ACHN (cell line): ENCODE results near the gene LPCAT1.
"Not testable (repeated sequence)": the region's sequence is repeated elsewhere in the genome, so short reads cannot be mapped to it uniquely, and the experiment has no call there.

Experiments used
- DNase-seq: peaks from one replicate; pipeline ENCODE4 v3.0.0-alpha.2; 2015
- in situ Hi-C: cut with HindIII; loops from 2 replicates; pipeline ENCODE4 v1.10.0; 2017; ENCODE audit warnings: low sequenced_read_pairs, low pct_ligation_motif_present, low pct_unique_long_range_greater_than_20kb

Gene LPCAT1

GRCh38 chr5:1476181-1476966 is 47.4 kb downstream of the LPCAT1 start:
- DNase-seq = no peak
- in situ Hi-C loops = no loop called here

DNA sequence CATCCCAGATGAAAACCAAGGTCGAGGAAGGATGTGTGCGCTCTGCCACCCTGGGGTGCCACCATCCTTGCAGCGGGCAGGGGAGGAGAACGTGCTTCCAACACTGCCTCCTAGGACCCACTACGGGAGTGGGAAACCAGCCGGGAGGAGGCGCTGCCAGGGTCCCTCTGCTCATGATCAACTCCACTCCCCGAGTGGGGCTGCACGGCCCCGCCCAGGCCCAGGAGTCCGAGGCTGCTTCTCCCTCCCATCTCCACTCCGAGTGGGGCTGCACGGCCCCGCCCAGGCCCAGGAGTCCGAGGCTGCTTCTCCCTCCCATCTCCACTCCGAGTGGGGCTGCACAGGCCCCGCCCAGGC is 48.2 kb downstream of the LPCAT1 start:
- DNase-seq, in situ Hi-C loops: not testable (repeated sequence)

DNA sequence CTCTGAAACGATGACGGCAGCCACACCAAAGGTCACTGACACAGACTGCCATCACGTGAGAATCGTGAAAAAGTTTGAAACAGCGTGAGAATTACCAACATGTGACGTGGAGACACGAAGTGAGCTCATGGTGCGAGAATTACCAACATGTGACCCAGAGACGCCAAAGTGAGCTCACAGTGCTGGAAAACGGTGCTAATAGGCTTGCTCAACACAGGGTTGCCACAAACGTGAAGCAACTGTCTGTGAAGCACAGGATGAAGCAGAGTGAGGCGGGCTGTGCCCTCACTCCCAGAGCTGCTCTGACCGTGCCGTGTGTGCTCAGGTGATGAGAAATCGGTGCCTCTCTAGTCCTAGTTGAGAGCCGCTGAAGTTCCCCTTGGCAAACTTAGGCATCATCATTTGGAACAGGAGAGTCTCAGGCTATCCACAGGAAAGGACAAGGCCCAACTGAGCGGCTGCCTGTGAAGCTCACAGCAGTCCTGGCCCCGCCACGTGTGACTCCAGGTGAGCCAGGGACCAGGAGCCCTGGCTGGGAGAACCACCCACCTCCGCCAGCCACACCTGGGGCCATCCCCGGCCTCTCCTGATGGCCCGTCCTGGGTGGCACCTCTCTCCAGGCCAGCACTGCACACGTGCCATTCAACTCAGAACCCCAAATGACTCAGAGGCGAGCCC is 48.8 kb downstream of the LPCAT1 start:
- in situ Hi-C loops = loop anchor here (25.0 kb wide), 1 partner anchor 263 kb away; the partner anchor contains the start of gene SLC6A19
- no peak for DNase-seq

DNA sequence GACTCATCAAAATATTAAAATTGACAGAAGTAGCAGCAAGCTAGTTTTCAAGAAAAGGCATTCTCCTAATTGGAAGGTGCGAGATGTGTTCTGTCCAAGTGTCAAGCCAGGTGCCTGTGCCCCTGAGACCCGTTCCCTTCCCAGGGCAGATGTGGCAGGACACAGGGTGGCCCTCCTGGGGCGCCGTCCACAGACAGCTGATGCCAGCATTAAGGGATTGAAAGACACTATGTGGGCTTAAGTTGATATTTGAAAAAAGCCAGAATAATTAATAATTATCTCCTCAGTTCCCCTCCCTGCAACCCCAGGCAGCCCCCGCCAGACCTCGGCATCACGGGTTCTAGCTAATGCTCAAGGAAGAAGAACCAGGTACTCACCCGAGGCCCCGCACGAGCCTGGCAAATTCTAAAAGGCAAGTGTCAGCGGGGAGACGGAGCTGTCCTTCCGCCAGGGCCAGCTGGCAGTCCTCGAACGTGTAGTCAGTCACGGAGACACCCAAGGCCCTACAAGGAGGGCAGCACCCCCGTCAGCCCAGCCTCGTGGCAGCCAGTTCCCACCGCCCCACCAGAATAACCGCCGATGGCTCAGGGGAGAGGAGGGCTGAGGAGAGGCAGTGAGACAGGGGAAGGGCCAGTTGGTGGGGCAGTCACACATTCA is 49.4 kb downstream of the LPCAT1 start:
- DNase-seq = no peak
- in situ Hi-C loops = loop anchor here (25.0 kb wide), 1 partner anchor 262 kb away; the partner anchor contains the start of gene SLC6A19

DNA sequence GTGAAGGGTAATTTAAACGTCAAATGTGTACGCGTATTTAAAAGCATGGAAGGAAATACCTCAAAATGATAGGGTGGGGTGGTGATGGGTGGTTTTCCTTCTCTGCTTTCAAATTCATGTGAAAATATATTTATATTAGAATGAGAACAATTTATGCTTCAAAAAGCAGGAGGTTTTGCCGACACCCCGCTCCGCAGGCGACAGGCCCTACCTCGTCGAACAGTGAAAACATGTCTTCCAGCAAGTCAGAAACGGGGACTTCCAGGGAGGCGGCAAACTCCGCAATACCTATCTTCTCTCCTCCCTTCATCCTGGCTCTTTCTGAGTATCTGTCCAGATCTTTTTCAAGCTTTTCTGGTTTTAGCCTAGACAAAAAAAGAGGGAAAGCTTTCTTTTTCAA is 50.0 kb downstream of the LPCAT1 start:
- no peak for DNase-seq
- in situ Hi-C loops = loop anchor here (25.0 kb wide), 1 partner anchor 261 kb away; the partner anchor contains the start of gene SLC6A19

- in situ Hi-C loops = loop anchor here (25.0 kb wide), 1 partner anchor 261 kb away; the partner anchor contains the start of gene SLC6A19
- no peak for DNase-seq
Observed at GRCh38 chr5:1472964-1473628, 50.7 kb downstream of the LPCAT1 start.

DNA sequence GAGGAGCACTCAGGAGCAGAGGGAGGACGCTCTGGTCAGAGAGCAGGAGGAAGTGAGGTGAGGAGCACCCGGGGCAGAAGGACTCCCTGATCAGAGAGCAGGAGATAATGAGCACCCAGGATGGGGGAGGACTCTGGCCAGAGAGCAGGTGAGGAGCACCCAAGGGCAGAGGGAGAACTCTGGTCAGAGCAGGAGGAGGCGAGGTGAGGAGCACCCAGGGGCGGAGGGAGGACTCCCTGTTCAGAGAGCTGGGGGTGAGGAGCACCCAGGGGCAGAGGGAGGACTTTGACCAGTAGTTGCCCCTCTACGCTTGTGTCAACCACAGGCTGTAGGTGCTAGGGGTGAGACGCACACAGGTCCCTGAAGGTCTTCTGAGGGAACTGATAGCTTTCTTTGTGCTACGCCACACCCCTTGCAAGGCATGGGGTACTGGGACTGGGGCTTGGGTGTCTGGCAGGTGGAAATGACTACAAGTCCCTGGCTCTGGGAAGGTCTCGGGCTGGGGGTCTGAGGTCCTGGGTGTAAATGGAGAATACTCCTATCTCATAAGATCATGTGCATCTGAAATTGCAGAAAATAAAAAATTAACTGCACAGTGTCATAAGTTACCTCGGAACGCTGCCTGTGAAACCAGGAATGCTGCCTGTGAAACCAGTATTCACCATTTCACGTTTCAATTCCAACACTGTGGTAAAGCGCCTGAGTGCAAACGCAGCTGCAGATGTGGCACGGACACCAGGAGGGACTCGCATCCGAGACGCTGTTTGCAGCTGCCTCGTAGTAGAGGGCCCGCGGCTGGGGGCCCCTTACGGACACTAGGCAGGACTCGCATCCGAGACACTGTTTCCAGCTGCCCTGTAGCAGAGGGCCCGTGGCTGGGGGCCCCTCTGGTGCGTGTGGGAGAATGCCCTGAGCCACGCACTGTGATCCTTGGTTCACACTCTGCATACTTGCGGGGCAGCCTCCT is 51.5 kb downstream of the LPCAT1 start:
- in situ Hi-C loops = loop anchor here (25.0 kb wide), 1 partner anchor 260 kb away; the partner anchor contains the start of gene SLC6A19
- no peak for DNase-seq

DNA sequence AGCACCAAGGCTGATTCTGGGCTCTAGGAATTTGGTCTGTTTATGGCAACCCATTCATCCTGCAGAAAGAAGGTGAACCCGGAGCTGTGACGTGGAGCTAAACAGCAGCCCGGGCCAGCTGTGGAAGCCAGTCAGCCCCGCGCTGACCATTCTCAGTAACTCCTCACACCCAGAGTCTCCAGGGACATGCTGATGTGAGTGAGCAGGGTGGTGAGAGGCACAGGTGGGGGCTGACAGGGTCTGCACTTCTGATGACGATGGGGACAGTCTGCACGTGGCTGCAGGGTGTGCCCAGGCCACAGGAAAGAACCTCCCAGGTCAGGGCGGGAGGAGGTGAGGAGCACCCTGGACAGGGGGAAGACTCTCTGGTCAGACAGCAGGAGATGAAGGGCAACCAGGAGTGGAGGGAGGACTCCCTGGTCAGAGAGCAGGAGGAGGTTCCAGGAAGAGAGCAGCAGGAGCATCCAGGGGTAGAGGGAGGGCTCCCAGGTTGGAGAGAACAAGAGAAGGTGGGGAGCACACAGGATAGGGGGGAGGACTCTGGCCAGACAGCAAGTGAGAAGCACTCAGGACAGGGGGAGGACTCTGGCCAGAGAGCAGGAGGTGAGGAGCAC is 52.4 kb downstream of the LPCAT1 start:
- in situ Hi-C loops = loop anchor here (25.0 kb wide), 1 partner anchor 259 kb away; the partner anchor contains the start of gene SLC6A19
- DNase-seq = no peak

DNA sequence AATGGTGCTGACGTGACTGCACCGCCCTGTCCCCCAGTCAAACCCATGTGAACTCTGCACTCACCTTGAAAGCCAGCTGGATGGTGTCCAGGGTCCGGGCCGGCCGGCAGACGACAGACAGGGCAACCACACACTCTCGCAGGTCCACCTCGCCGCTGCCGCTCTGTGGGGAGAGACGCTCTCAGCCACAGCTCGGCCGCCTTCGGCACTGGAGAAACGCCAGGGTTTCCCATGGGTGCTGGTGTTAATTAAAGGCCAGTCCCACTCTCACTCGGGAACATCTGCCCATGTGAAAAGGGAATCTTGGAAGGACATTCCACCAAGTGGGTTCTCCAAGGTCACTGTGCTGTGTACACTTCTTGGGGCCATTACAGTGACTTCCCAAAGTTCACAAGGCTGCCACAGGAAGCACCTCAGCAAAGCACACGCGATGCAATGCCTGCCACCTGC is 53.0 kb downstream of the LPCAT1 start:
- in situ Hi-C loops = loop anchor here (25.0 kb wide), 1 partner anchor 258 kb away; the partner anchor contains the start of gene SLC6A19
- DNase-seq = no peak

DNA sequence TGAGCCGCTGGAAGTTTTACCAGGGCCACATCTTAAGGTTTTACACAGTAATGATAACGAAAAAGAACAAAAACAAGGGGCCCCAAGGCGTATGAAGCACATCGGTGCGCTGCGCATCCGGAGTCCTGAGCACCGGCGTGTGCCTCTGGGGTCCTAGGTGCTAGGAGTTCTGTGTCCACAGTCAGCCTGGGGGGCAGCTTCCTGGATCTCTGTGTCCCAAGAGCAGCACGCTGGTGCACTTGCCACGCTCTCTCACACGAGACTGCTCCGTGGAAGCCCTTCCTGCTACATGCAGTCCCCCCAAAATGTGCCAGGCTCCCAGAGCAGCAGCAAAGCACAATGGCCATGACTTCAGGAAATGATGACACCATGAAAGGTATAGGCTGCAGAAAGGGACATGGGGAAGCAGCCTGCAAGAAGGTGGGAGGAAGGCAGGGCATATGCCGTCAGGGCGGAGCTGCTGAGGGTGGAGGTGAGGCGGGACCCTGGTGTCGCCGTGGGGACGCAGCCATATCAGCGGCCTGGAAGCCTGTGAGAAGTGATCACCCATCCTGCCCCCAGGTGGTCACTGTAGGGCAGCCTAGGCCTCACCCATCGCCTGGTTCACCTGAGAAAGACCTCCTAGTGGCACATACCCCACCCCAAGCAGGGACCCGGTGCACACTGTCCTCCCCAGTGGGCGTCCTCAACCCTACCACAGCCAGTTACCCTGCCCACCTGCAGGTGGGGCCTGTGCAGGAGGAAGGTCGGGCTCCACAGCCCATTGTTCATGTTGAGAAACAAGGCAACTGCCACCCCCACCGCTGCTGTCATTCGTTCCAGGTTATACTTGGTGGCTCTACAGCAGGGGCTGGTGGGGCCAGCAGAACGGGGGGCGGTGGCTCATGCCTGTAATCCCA is 54.9 kb downstream of the LPCAT1 start:
- in situ Hi-C loops = loop anchor here (25.0 kb wide), 1 partner anchor 257 kb away; the partner anchor contains the start of gene SLC6A19
- no peak for DNase-seq

- in situ Hi-C loops = loop anchor here (25.0 kb wide), 1 partner anchor 256 kb away; the partner anchor contains the start of gene SLC6A19
- peak; percentile 9 for DNase-seq
Observed at GRCh38 chr5:1468247-1468612, 55.5 kb downstream of the LPCAT1 start.

- in situ Hi-C loops = loop anchor here (25.0 kb wide), 1 partner anchor 255 kb away; the partner anchor contains the start of gene SLC6A19
- DNase-seq = no peak
Observed at GRCh38 chr5:1467341-1468246, 56.2 kb downstream of the LPCAT1 start.

DNA sequence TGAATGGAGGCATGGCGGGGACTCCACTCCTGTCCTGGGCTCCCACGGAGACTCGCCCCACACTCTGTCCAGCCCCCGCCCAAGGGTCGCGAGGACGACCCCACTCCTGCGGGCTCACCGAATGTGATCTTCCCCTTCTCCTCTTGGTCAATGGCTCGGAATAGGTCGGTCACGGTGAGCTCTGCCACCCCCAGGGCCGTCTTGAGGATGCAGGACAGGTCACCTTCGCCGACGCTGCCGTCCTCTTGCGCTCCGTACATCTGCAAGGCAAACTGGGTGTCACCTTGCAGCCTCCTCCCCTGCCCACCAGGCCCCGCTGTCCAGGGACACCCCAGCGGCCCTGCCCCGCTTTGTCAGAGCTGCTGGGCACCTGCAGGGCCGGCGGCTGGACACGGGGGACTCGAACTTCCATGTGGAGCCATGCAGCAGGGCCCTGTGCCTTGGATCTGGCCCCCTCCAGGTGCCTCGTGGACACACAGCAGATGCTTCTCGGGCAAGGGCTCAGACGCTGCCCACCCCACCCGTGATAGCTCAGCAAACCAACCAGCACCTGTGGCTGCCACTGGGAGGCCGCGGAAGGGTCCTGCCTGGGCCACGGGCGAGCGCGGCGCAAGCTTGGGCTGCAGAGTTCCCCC is 57.0 kb downstream of the LPCAT1 start:
- in situ Hi-C loops = loop anchor here (25.0 kb wide), 1 partner anchor 254 kb away; the partner anchor contains the start of gene SLC6A19
- DNase-seq = no peak

DNA sequence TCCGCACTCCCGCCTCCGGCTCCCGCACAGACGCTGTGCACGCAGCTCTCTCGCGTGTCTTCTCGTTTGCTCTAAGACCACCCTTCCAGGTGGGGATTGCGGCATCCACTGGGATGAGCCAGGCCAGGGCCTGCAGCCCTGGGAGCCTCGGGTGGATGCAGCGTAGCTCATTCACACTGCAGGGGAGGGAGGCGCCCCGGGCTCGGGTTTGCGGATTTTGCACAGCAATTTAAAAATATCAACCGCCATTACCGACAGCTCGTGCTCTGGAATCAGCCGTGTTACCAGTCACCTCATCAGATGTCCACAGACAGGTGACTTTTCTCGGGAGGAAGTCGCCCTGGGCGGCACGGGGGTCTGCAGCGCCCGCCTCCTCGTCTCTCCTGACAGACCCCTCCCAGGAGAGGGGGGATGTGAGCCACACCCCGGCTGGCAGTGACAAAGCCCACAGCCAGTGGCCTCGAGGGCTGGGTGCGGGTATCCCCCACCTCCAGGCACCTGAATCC is 57.7 kb downstream of the LPCAT1 start:
- DNase-seq = no peak
- in situ Hi-C loops = loop anchor here (25.0 kb wide), 1 partner anchor 254 kb away; the partner anchor contains the start of gene SLC6A19
